ENCODE data around the gene ULK1.

GRCh38 chr12:131910302-131911027 lies 16.0 kb downstream of the ULK1 start:
- TF ChIP-seq EZH2 (IDR thresholded peaks at IDR 0.05; ENCODE audit: insufficient read depth, poor library complexity, severe bottlenecking): no peak
- no peak for TF ChIP-seq EZH2phosphoT487 (IDR thresholded peaks at IDR 0.05; ENCODE audit: insufficient read depth, low read depth)

Measured in GM23248 (cell line).